Kidney epithelial cell (primary cell): ENCODE results near the gene TMSB15C. TPM values are rescaled to one million over a fixed set of nuclear protein-coding genes. Genes with fewer than 3 reads are reported as not detected.
"Not testable (repeated sequence)": the region's sequence is repeated elsewhere in the genome, so short reads cannot be mapped to it uniquely, and the experiment has no call there.

Experiments used
- DNase-seq: peaks from one replicate; pipeline ENCODE4 v3.0.0-alpha.2; 2010; ENCODE audit warnings: low read depth
- H3K27me3 ChIP-seq: 2 replicates; pipeline ENCODE4 v1.6.0; 2011; ENCODE audit warnings: low read length; ENCODE audit not compliant: control insufficient read depth, insufficient read depth
- H3K36me3 ChIP-seq: 2 replicates; pipeline ENCODE4 v1.5.1; 2011; ENCODE audit warnings: low read length; ENCODE audit not compliant: control insufficient read depth, insufficient read depth
- H3K4me3 ChIP-seq: 2 replicates; pipeline ENCODE4 v1.5.1; 2011; ENCODE audit warnings: low read depth, mild to moderate bottlenecking, control low read depth, low read length
- total RNA-seq: library from RNA; depleted of rRNA; stranded (reverse); fragments of >200 nt; gene quantifications from 2 replicates; pipeline ENCODE4 v1.2.3, GENCODE V29; 2015
- TF ChIP-seq, protein P1 (sequence below): IDR thresholded peaks from 2 replicates; pipeline ENCODE4 v1.5.1; 2011; ENCODE audit warnings: mild to moderate bottlenecking, moderate library complexity, low read length, control low read depth, inconsistent platforms; ENCODE audit not compliant: insufficient read depth, poor library complexity, severe bottlenecking

TMSB15C gene
- total RNA-seq, 1 donor from 2014 or later = 9.1 TPM

DNA sequence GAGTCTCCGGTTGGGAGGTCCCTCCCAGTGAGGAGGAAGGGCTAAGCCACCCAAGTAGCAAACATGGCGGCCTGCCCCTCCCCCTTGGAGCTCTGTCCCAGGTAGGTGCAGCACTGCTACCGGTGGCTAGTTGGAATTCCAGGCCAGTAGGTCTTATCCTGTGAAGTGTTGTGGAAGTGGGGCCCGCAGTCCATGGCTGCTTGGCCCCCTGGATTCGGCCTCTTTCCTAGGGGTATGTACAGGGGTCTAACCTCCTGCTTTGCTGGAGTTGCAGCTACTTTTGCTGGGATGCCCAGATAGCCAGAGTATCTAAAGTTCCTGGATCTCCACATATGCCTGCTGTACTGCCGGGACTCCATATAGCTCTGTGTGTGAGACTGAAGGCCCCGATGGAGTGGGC, 9.9 kb upstream of the TMSB15C start:
- H3K27me3 ChIP-seq = no peaks in the 10 kb centered on the region
- no peak for DNase-seq

DNA sequence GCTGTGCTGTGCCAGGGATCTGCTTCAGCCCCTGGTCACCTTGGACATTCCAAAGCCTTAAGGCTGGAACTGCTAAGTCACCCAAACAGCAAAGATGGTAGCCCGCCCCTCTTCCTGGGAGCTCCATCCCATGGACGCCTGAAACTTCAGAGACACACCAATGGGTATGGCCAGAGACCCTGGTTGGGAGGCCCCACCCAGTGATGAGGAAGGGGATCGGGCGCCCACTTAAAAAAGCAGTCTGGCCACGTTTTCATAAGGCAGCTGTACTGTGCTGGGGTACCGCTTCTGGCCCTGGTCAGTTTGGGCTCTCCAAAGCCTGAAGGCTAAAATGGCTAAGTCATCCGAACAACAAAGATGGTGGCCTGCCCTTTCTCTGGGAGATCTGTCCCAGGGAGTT, 9.4 kb upstream of the TMSB15C start:
- no peak for DNase-seq

More for the DNA sequence above, 9.9 kb upstream of the TMSB15C start:
- TF ChIP-seq, protein P1, sequence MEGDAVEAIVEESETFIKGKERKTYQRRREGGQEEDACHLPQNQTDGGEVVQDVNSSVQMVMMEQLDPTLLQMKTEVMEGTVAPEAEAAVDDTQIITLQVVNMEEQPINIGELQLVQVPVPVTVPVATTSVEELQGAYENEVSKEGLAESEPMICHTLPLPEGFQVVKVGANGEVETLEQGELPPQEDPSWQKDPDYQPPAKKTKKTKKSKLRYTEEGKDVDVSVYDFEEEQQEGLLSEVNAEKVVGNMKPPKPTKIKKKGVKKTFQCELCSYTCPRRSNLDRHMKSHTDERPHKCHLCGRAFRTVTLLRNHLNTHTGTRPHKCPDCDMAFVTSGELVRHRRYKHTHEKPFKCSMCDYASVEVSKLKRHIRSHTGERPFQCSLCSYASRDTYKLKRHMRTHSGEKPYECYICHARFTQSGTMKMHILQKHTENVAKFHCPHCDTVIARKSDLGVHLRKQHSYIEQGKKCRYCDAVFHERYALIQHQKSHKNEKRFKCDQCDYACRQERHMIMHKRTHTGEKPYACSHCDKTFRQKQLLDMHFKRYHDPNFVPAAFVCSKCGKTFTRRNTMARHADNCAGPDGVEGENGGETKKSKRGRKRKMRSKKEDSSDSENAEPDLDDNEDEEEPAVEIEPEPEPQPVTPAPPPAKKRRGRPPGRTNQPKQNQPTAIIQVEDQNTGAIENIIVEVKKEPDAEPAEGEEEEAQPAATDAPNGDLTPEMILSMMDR = no peak
- Histone ChIP-seq H3K4me3 (no peak overlapping the region), H3K36me3 (no peaks in the 10 kb centered on the region)

DNA sequence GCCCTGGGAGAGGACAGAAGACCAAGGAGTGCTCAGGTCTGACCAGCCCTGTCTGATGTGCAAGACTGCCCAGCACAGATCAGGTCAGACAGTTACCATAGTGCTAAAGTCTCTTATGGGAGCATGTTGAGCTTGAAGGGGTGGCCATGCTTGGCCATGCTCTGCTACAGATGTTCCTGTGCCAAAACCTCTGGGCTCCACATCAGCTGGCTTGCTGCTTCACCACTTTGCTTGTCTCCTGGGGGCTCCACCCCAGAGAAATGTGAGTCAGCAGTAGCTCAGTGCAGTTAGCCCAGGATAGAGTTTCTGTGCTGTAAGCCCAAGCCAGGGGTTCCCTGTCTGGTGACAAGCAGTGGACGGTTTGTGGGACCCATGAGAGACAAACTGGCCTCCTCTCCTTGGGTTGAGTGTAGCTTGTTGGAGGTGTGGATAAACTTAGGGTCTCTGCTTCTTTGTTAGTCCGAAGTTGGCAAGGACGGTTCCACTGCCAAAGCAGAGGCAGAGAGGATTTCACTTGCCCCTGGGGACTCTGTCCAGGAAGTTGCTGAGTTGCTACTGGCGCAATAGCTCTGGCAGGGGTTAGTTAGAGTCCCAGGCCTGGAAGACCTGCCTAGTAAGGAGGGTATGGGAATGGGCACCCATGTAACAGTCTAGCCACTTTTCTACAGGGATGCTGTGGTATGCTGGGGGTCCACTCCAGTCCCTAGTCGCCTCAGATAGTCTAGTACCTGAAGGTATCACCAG, 8.7 kb upstream of the TMSB15C start:
- H3K36me3 ChIP-seq = no peaks in the 10 kb centered on the region
- no peak for DNase-seq
- TF ChIP-seq, protein P1 = no peak
- no peaks in the 10 kb centered on the region for H3K27me3 ChIP-seq
- H3K4me3 ChIP-seq = no peak overlapping the region

More for the DNA sequence above, 9.4 kb upstream of the TMSB15C start:
- no peaks in the 10 kb centered on the region for H3K27me3 ChIP-seq
- TF ChIP-seq, protein P1 = no peak
- H3K4me3 ChIP-seq = no peak overlapping the region
- H3K36me3 ChIP-seq = no peaks in the 10 kb centered on the region

DNA sequence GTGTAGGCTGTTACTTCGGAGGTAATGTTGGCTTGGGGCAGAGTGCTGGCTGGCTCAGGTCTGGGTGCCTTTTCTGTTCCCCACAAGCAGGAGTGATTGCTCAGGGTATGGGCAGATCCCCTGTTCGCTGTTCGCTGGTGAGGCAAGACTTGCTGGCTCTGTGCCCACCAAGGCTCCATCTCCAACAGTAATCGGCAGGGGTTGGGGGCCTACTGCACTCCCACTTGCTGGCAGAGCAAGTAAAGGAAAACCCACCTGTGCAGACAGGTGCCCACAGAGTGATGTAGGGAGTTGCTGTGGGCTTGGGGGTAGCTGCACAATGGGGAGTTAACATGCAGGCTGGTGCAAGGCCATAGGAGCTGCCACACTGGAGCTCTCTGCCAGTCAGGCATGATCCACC, 8.0 kb upstream of the TMSB15C start:
- H3K27me3 ChIP-seq = no peaks in the 10 kb centered on the region
- DNase-seq = no peak
- H3K36me3 ChIP-seq = no peaks in the 10 kb centered on the region
- H3K4me3 ChIP-seq = no peak overlapping the region
- TF ChIP-seq, protein P1 = no peak

DNA sequence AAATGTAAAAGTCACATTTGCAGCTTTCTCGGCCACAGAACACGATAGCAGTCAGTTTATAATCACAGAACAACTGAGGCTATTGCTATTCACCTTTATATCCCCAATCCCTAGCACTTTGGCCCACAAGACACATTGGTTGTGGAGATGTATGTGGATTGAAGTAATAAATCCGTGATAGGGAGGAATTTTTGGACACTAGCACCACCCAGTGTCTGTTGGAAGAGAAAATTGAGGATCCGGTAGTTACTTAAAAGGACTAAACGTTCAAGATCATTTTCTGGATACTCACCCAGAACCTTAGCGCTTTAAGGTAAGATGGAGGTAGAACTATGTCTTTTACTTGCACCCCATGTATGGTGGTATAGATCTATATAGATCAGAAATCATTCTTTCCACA, 1.8 kb upstream of the TMSB15C start:
- not testable (repeated sequence) for H3K4me3 ChIP-seq, H3K27me3 ChIP-seq, DNase-seq, H3K36me3 ChIP-seq

DNA sequence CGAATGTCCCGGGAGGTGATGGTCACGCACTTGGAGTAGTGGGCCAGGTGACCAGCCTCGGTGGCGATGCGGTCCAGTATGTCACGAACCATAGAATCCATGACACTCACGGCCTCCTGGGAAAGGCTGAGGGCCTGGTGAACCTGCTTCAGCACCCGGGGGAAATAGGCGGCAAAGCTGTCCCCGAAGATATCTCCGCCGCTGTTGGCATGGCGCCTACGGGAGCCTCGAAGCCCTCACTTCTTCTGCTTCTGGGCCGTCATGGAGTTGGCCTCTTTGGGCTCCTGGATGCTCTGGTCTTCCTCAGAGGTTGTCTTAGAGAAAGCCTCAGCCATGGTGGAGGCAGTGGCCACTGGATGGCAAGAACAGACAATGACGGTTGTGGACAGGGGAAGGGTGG, 13.4 kb downstream of the TMSB15C start:
- DNase-seq, H3K27me3 ChIP-seq, H3K36me3 ChIP-seq, H3K4me3 ChIP-seq: not testable (repeated sequence)

DNA sequence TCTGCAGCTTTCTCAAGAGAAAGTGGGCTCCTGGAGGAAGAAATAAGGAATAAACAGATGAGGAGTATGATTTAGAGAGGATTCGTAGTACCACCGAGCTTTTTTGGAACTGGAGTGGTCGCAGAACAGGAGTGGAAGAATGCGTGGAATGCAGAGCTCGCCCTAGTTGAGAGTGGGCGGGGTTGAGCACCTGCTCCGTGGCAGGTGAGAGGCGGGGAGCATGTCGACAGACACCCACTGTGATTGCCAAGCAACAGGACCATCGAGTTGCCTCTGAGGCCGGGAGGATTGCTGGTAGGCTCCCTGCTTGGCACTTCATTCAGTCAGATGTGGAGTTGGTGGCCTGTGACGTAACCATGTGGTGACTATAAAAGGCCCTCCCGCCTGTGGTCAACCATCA, 21.1 kb downstream of the TMSB15C start:
- not testable (repeated sequence) for H3K36me3 ChIP-seq, H3K4me3 ChIP-seq, H3K27me3 ChIP-seq, DNase-seq
